ENCODE data around the gene MARCKSL1. TPM values are rescaled to one million over a fixed set of nuclear protein-coding genes. Genes with fewer than 3 reads are reported as not detected.
A peak's percentile ranks its signal among the peaks of the same experiment; 100 is the strongest.
"Not testable (repeated sequence)": the region's sequence is repeated elsewhere in the genome, so short reads cannot be mapped to it uniquely, and the experiment has no call there.

The MARCKSL1 gene
- total RNA-seq, 2 donors from 2014 or later = 12.3 to 14.9 TPM

GRCh38 chr1:32361674-32362473 lies 25.8 kb upstream of the MARCKSL1 start:
- Mint-ChIP-seq H3K4me1 (ENCODE audit: low read depth) (peaks cover 24% of the 10 kb centered on the region), H3K9me3 (no peaks in the 10 kb centered on the region), H3K36me3 (ENCODE audit: insufficient read depth in 2 of 2) (peaks cover 1 to 9% of the 10 kb centered on the region in 2 donors), H3K27ac (no peak overlapping the region), H3K27me3 (ENCODE audit: low read depth) (peaks cover 5% of the 10 kb centered on the region), H3K4me3 (peak overlapping the region; percentile 29 to 41)
- ATAC-seq (replicated peaks in 1 of 2) (peak; percentile 47 to 55), DNase-seq (peak; percentile 27)

GRCh38 chr1:32361308-32361673 lies 25.3 kb upstream of the MARCKSL1 start:
- ATAC-seq (replicated peaks in 1 of 2) = no peak
- Mint-ChIP-seq H3K27ac (no peak overlapping the region), H3K36me3 (ENCODE audit: insufficient read depth in 2 of 2) (peaks cover 1 to 9% of the 10 kb centered on the region in 2 donors)

DNA sequence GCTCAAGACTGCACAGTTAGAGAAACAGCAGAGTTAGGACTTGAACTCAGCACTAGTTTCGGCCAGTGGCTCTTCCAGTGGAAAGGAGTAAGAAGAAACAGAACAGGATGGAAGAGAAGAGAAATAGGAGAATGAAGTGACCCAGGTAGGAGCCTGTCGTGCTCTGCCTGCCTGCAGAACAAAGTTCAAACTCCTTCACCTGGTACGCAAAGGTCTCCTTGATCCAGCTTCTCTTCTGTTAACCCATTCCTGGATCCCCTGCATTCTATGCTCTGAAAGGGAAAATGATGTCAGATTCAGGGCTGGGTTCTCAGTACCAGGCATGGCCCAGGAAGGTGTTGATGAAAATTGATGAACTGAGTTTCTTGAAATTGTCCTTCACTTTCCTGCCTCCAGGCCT lies 22.4 kb upstream of the MARCKSL1 start:
- Mint-ChIP-seq H3K27me3 (ENCODE audit: low read depth) (peaks cover 5% of the 10 kb centered on the region), H3K4me3 (no peak overlapping the region), H3K9me3 (no peaks in the 10 kb centered on the region), H3K36me3 (ENCODE audit: insufficient read depth in 2 of 2) (peaks cover 1 to 5% of the 10 kb centered on the region in 2 donors), H3K27ac (no peak overlapping the region), H3K4me1 (ENCODE audit: low read depth) (peaks cover 35% of the 10 kb centered on the region)
- no peak for DNase-seq
- no peak for ATAC-seq (replicated peaks in 1 of 2)

More at GRCh38 chr1:32361308-32361673, 25.3 kb upstream of the MARCKSL1 start:
- Mint-ChIP-seq H3K4me1 (ENCODE audit: low read depth) (peaks cover 29% of the 10 kb centered on the region), H3K9me3 (no peaks in the 10 kb centered on the region), H3K4me3 (peak overlapping the region in 1 of 2 donors; percentile 85), H3K27me3 (ENCODE audit: low read depth) (peaks cover 5% of the 10 kb centered on the region)
- no peak for DNase-seq

GRCh38 chr1:32357614-32358013 lies 21.6 kb upstream of the MARCKSL1 start:
- no peak for DNase-seq
- Mint-ChIP-seq H3K4me3 (no peak overlapping the region), H3K27me3 (ENCODE audit: low read depth) (peaks cover 5% of the 10 kb centered on the region), H3K36me3 (ENCODE audit: insufficient read depth in 2 of 2) (peaks cover 0 to 5% of the 10 kb centered on the region in 2 donors), H3K27ac (no peak overlapping the region), H3K4me1 (ENCODE audit: low read depth) (peaks cover 38% of the 10 kb centered on the region), H3K9me3 (no peaks in the 10 kb centered on the region)
- ATAC-seq (replicated peaks in 1 of 2) = no peak

DNA sequence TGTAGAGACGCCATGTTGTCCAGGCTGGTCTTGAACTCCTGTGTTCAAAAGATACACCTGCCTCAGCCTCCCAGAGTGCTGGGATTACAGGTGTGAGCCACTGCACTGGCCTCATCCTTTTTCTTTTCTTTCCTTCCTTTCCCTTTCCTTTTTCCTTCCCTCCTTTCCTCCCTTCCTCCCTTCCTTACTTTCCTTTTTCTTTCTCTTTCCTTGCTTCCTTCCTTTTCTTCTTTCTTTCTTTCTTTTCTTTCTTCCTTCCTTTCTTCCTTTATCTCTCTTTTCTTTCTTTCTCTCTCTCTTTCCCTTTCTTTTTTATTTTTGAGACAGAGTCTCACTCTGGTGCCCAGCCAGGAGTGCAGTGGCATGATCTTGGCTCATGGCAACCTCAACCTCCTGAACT lies 20.4 kb upstream of the MARCKSL1 start:
- ATAC-seq (replicated peaks in 1 of 2) (no peak), DNase-seq (no peak)
- peak overlapping the region; percentile 88 for H3K27ac Mint-ChIP-seq
- H3K36me3 Mint-ChIP-seq (ENCODE audit: insufficient read depth in 2 of 2) = peaks cover 0 to 5% of the 10 kb centered on the region in 2 donors
- H3K4me3 Mint-ChIP-seq = no peak overlapping the region
- H3K4me1 Mint-ChIP-seq (ENCODE audit: low read depth) = peaks cover 34% of the 10 kb centered on the region
- peaks cover 5% of the 10 kb centered on the region for H3K27me3 Mint-ChIP-seq (ENCODE audit: low read depth)
- H3K9me3 Mint-ChIP-seq = no peaks in the 10 kb centered on the region

DNA sequence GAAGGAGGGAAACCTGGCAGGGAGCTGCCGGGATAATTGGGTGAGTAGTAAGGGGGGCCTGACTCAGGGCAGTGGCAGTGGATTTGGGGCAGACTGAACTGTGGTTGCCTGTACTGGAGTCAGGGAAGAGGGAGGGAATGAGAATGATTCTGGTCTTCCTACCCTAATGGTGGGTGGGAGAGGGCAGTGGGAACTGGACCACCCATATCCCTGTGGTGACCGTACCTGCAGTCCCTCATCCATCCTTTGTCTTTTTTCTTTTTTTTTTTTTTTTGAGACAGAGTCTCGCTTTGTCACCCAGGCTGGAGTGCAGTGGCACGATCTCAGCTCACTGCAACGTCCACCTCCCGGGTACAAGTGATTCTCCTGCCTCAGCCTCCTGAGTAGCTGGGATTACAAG lies 19.7 kb upstream of the MARCKSL1 start:
- not testable (repeated sequence) for ATAC-seq (replicated peaks in 1 of 2); H3K36me3 Mint-ChIP-seq (ENCODE audit: insufficient read depth in 2 of 2); H3K27me3 Mint-ChIP-seq (ENCODE audit: low read depth)

DNA sequence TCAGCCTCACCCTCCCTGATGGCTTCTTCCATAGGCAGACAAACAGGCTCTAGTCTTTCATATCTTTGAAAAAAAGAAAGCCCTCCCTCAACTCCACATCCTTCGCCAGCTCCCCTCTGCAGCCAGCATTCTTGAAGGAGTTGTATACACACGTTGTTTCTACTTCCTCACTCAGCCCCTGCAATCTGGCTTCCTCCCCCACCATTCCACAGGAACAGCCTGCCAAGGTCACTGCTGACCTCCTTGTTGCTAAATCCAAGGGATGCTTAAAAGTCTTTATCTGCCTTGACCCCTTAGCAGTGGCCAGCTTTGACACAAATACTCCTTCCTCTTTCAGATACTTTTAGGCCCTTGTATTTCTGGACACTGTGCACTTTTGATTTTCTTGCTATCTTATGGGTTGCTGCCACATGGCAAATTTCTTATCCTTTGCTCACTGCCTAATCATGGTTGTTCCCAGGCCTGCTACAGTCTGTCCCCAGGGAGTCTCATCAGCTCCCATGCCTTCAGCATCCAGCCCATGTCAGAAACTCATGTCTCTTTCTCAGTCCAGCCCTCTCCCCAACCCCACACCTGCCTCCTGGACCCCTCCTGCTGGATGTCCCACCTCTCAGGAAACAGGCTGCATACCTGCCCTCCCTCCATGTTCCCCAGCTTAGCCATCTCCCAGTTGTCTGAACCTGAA lies 18.0 kb upstream of the MARCKSL1 start:
- ATAC-seq (replicated peaks in 1 of 2) (no peak), DNase-seq (no peak)
- Mint-ChIP-seq H3K36me3 (ENCODE audit: insufficient read depth in 2 of 2) (no peaks in the 10 kb centered on the region), H3K9me3 (no peaks in the 10 kb centered on the region), H3K4me3 (no peak overlapping the region), H3K4me1 (ENCODE audit: low read depth) (peaks cover 31% of the 10 kb centered on the region), H3K27me3 (ENCODE audit: low read depth) (no peaks in the 10 kb centered on the region), H3K27ac (no peak overlapping the region)

More for the DNA sequence above, 19.7 kb upstream of the MARCKSL1 start:
- not testable (repeated sequence) for H3K9me3 Mint-ChIP-seq, H3K27ac Mint-ChIP-seq, H3K4me3 Mint-ChIP-seq, DNase-seq
- H3K4me1 Mint-ChIP-seq (ENCODE audit: low read depth) = peaks cover 32% of the 10 kb centered on the region

- no peak for ATAC-seq (replicated peaks in 1 of 2)
- H3K4me3 Mint-ChIP-seq = peak overlapping the region; percentile 32 to 43
- no peak for DNase-seq
- no peaks in the 10 kb centered on the region for H3K9me3 Mint-ChIP-seq
- H3K27me3 Mint-ChIP-seq (ENCODE audit: low read depth) = no peaks in the 10 kb centered on the region
- peaks cover 37% of the 10 kb centered on the region for H3K4me1 Mint-ChIP-seq (ENCODE audit: low read depth)
- no peaks in the 10 kb centered on the region for H3K36me3 Mint-ChIP-seq (ENCODE audit: insufficient read depth in 2 of 2)
- H3K27ac Mint-ChIP-seq = no peak overlapping the region
These were observed 17.4 kb upstream of the MARCKSL1 start for GRCh38 chr1:32353431-32353830.

GRCh38 chr1:32352831-32353383 lies 16.9 kb upstream of the MARCKSL1 start:
- Mint-ChIP-seq H3K4me3 (peak overlapping the region; percentile 64 to 83), H3K36me3 (ENCODE audit: insufficient read depth in 2 of 2) (no peaks in the 10 kb centered on the region), H3K27ac (no peak overlapping the region), H3K4me1 (ENCODE audit: low read depth) (peaks cover 38% of the 10 kb centered on the region), H3K27me3 (ENCODE audit: low read depth) (no peaks in the 10 kb centered on the region), H3K9me3 (no peaks in the 10 kb centered on the region)
- ATAC-seq (replicated peaks in 1 of 2) = no peak
- no peak for DNase-seq

GRCh38 chr1:32352239-32352745 lies 16.3 kb upstream of the MARCKSL1 start:
- ATAC-seq (replicated peaks in 1 of 2) (no peak), DNase-seq (no peak)
- Mint-ChIP-seq H3K36me3 (ENCODE audit: insufficient read depth in 2 of 2) (no peaks in the 10 kb centered on the region), H3K9me3 (no peaks in the 10 kb centered on the region), H3K4me3 (peak overlapping the region; percentile 64 to 83), H3K27ac (no peak overlapping the region), H3K27me3 (ENCODE audit: low read depth) (no peaks in the 10 kb centered on the region), H3K4me1 (ENCODE audit: low read depth) (peaks cover 38% of the 10 kb centered on the region)

GRCh38 chr1:32351399-32352238 lies 15.6 kb upstream of the MARCKSL1 start:
- H3K27me3 Mint-ChIP-seq (ENCODE audit: low read depth) = no peaks in the 10 kb centered on the region
- DNase-seq (peak; percentile 94 to 96), ATAC-seq (replicated peaks in 1 of 2) (peak; percentile 95)
- H3K4me3 Mint-ChIP-seq = peak overlapping the region; percentile 74 to 83
- no peaks in the 10 kb centered on the region for H3K9me3 Mint-ChIP-seq
- no peaks in the 10 kb centered on the region for H3K36me3 Mint-ChIP-seq (ENCODE audit: insufficient read depth in 2 of 2)
- peaks cover 36% of the 10 kb centered on the region for H3K4me1 Mint-ChIP-seq (ENCODE audit: low read depth)
- H3K27ac Mint-ChIP-seq = no peak overlapping the region

- no peaks in the 10 kb centered on the region for H3K36me3 Mint-ChIP-seq (ENCODE audit: insufficient read depth in 2 of 2)
- peaks cover 36% of the 10 kb centered on the region for H3K4me1 Mint-ChIP-seq (ENCODE audit: low read depth)
- H3K27me3 Mint-ChIP-seq (ENCODE audit: low read depth) = no peaks in the 10 kb centered on the region
- peak overlapping the region; percentile 74 to 83 for H3K4me3 Mint-ChIP-seq
- H3K9me3 Mint-ChIP-seq = no peaks in the 10 kb centered on the region
- no peak overlapping the region for H3K27ac Mint-ChIP-seq
- DNase-seq = peak; percentile 82 to 83
- ATAC-seq (replicated peaks in 1 of 2) = peak; percentile 62 to 68
These were observed 14.9 kb upstream of the MARCKSL1 start for GRCh38 chr1:32350785-32351398.
